ENCODE measurements around the gene APBB2. TPM values are rescaled to one million over a fixed set of nuclear protein-coding genes. Genes with fewer than 3 reads are reported as not detected.
"Not testable (repeated sequence)": the region's sequence is repeated elsewhere in the genome, so short reads cannot be mapped to it uniquely, and the experiment has no call there.

APBB2 gene
- total RNA-seq, 4 donors from 2014 or later = 66.3 to 133 (median 90.2) TPM

DNA sequence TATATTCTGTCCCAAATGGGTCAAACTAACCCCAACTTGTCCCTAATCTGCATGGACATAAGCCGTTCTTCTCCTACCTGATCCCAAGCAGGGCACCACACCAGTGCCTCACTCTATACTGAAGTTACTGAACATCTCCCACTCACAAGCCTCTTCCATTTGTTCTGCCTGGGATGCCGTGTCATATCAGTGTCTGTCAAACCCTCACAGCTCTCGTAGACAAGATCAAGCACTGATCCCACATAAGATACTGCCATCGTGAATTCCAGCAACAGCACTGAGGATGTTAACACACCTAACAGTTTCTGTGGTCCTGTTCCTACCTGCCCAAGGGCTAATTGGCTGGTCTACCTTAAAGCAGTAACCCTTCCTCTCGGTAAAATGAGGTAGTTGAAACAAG, 162.1 kb downstream of the APBB2 start:
- H3K9me3 ChIP-seq = no peaks in the 10 kb centered on the region
- ATAC-seq = no peak
- WGBS, 2 donors (ENCODE audit: low coverage in 1 of 2) = 90 to 92% methylated on average over 3 of the region's 5 CpGs
- H3K27ac ChIP-seq = peak overlapping the region in 1 of 4 donors; percentile 19
- TF ChIP-seq POLR2AphosphoS5 (IDR thresholded peaks at IDR 0.05) (no peak), POLR2A (IDR thresholded peaks at IDR 0.05) (no peak), EP300 (IDR thresholded peaks at IDR 0.05) (no peak)
- TF ChIP-seq, protein P1, sequence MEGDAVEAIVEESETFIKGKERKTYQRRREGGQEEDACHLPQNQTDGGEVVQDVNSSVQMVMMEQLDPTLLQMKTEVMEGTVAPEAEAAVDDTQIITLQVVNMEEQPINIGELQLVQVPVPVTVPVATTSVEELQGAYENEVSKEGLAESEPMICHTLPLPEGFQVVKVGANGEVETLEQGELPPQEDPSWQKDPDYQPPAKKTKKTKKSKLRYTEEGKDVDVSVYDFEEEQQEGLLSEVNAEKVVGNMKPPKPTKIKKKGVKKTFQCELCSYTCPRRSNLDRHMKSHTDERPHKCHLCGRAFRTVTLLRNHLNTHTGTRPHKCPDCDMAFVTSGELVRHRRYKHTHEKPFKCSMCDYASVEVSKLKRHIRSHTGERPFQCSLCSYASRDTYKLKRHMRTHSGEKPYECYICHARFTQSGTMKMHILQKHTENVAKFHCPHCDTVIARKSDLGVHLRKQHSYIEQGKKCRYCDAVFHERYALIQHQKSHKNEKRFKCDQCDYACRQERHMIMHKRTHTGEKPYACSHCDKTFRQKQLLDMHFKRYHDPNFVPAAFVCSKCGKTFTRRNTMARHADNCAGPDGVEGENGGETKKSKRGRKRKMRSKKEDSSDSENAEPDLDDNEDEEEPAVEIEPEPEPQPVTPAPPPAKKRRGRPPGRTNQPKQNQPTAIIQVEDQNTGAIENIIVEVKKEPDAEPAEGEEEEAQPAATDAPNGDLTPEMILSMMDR (IDR thresholded peaks at IDR 0.05) = no peak
- H3K4me3 ChIP-seq = no peak overlapping the region
- H3K36me3 ChIP-seq = no peaks in the 10 kb centered on the region
- no peaks in the 10 kb centered on the region for H3K4me1 ChIP-seq
- no peaks in the 10 kb centered on the region for H3K27me3 ChIP-seq

DNA sequence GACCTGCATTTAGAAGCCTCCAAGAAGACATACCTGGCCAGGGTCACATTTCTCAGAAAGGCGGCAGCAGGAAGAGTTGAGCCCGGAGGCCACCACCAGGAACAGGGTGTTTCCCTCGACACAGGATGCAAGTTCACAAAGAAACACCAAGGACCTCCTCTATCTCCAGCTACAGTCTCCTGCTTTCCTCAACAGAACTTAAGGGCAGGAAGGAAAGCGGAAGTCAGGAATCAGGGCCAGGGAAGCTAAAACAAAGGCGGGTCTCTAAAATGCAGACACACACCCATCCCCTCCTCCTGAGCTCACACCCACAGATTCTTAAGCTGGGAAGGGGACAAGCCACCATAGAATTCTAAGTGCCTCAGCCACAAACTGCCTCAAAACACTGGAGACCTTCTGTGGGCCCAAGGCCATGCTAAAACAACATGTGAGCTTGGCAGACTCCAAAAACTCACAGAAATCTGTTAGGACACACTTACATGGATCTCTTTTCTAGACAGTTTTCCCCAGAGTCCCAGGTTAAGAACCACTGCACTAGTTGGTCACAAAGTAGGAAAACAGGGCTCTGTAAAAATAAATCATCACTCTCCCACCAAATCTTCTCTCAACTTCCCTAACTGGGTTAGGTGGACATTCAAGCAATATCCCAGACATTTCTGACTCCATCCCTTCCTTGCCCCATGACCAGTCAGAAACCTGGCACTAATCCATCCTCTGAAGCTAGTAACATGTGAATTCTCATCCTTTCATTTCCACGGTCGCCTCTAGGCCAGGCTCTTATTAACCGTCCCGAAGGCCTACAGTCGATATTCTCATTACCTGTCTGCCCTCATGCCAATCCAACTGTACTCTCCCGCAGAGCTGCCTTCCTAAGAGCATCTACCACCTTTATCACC, 163.2 kb downstream of the APBB2 start:
- no peaks in the 10 kb centered on the region for H3K4me1 ChIP-seq
- no peak for TF ChIP-seq POLR2A (IDR thresholded peaks at IDR 0.05)
- no peak for TF ChIP-seq POLR2AphosphoS5 (IDR thresholded peaks at IDR 0.05)
- TF ChIP-seq, protein P1 (IDR thresholded peaks at IDR 0.05) = no peak
- no peak for TF ChIP-seq EP300 (IDR thresholded peaks at IDR 0.05)
- ATAC-seq = no peak
- peak overlapping the region in 3 of 4 donors; percentile 11 to 45 (median 23) for H3K27ac ChIP-seq
- H3K4me3 ChIP-seq = no peak overlapping the region
- H3K9me3 ChIP-seq = no peaks in the 10 kb centered on the region
- H3K27me3 ChIP-seq = no peaks in the 10 kb centered on the region
- WGBS, 2 donors (ENCODE audit: low coverage in 1 of 2) = 68 to 83% methylated on average over 6 to 10 of the region's 11 CpGs
- H3K36me3 ChIP-seq = no peaks in the 10 kb centered on the region

DNA sequence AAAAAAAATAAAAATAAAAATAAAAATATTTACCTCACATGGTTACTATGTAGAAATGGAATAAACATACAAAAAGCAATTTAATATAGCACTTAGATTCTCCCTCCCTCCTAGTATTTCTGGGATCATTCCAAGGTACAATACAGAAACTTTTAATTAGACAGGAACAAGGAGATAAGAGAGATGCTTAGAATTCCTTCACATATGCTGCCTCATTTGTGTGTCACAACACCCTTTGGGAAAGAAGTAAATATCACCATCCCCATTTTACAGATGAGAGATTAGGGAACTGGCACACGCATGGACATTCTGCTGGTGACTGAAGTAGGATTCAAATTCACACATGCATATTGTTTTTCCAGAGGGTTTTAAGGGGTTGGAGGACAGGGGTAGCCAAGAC, 164.2 kb downstream of the APBB2 start:
- Histone ChIP-seq H3K27me3 (no peaks in the 10 kb centered on the region), H3K4me3 (peak overlapping the region in 1 of 2 donors; percentile 10), H3K27ac (peak overlapping the region in 1 of 4 donors; percentile 21), H3K4me1 (no peaks in the 10 kb centered on the region), H3K9me3 (no peaks in the 10 kb centered on the region), H3K36me3 (no peaks in the 10 kb centered on the region)
- no peak for ATAC-seq
- 100% methylated on average over 1 of the region's 1 CpG; no CpG with 5 or more reads in 1 of the 2 donors for WGBS, 2 donors (ENCODE audit: low coverage in 1 of 2)
- TF ChIP-seq, protein P1 (IDR thresholded peaks at IDR 0.05) = no peak
- TF ChIP-seq EP300 (IDR thresholded peaks at IDR 0.05) = no peak
- no peak for TF ChIP-seq POLR2A (IDR thresholded peaks at IDR 0.05)
- TF ChIP-seq POLR2AphosphoS5 (IDR thresholded peaks at IDR 0.05) = no peak

DNA sequence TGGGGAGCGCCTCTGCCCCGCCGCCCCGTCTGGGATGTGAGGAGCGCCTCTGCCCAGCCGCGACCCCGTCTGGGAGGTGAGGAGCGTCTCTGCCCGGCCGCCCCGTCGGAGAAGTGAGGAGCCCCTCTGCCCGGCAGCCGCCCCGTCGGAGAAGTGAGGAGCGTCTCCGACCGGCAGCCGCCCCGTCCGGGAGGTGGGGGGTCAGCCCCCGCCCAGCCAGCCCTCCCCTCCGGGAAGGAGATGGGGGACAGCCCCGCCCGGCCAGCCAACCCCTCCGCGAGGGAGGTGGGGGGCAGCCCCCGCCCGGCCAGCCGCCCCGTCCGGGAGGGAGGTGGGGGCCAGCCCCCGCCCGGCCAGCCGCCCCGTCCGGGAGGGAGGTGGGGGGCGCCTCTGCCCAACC, 165.2 kb downstream of the APBB2 start:
- not testable (repeated sequence) for ATAC-seq, H3K36me3 ChIP-seq, H3K9me3 ChIP-seq, H3K27me3 ChIP-seq, H3K4me1 ChIP-seq
- WGBS, 2 donors (ENCODE audit: low coverage in 1 of 2) = no CpG with 5 or more reads among the region's 40 CpGs
- Histone ChIP-seq H3K27ac (peak overlapping the region in 1 of 4 donors; percentile 6), H3K4me3 (peak overlapping the region in 1 of 2 donors; percentile 14)

DNA sequence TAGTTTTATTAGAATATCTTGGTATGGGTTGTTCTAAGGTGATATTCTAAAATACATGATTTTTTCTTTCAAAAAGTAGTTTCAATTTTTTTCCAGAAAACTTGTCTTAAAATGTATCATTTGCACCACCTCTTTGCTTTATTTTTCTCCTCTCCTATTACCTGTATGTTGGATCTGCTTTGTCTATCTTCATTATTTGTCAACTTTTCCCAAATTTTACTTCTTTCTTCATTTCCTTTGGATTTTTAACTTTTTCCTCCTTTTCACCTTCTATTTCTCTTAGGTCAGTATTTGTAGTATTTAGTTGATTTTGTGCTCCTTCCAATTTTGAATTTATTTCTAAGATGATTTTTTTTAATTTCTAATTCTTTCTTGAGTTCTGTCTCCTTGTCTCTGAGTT, 169.6 kb downstream of the APBB2 start:
- Histone ChIP-seq H3K9me3 (no peaks in the 10 kb centered on the region), H3K4me3 (no peak overlapping the region), H3K4me1 (no peaks in the 10 kb centered on the region), H3K27me3 (no peaks in the 10 kb centered on the region), H3K27ac (no peak overlapping the region), H3K36me3 (no peaks in the 10 kb centered on the region)
- no peak for ATAC-seq
- TF ChIP-seq POLR2A (IDR thresholded peaks at IDR 0.05) (no peak), POLR2AphosphoS5 (IDR thresholded peaks at IDR 0.05) (no peak), EP300 (IDR thresholded peaks at IDR 0.05) (no peak)
- TF ChIP-seq, protein P1 (IDR thresholded peaks at IDR 0.05) = no peak

All from gastroesophageal sphincter (tissue), 4 donors.